Mesenchymal stem cell (in vitro differentiated cells and primary cell): ENCODE results near the gene FNTB.

ENCODE experiments used
- DNase-seq: peaks from one replicate; pipeline ENCODE4 v3.0.0-alpha.2; 2013
- H2AFZ ChIP-seq: one replicate; pipeline ENCODE4 v1.6.1; 2013; ENCODE audit warnings: low read depth, mild to moderate bottlenecking, control low read depth, inconsistent platforms, low read length, moderate library complexity
- H2AK5ac ChIP-seq: 2 replicates; pipeline ENCODE4 v1.6.1; 2013; ENCODE audit warnings: low read length, moderate library complexity, mild to moderate bottlenecking, inconsistent platforms; ENCODE audit not compliant: severe bottlenecking
- H2BK120ac ChIP-seq: one replicate; pipeline ENCODE4 v1.6.1; 2013; ENCODE audit warnings: low read depth, mild to moderate bottlenecking, inconsistent platforms, low read length, moderate library complexity
- H2BK12ac ChIP-seq, 2 experiments: one replicate each; pipeline ENCODE4 v1.6.1; 2013; ENCODE audit warnings: inconsistent platforms in 2 of 2, low read length in 2 of 2, mild to moderate bottlenecking in 2 of 2, moderate library complexity in 2 of 2, control low read depth in 1 of 2
- H2BK15ac ChIP-seq: one replicate; pipeline ENCODE4 v1.6.1; 2013; ENCODE audit warnings: mild to moderate bottlenecking, low read depth, inconsistent platforms; ENCODE audit not compliant: poor library complexity, severe bottlenecking
- H2BK5ac ChIP-seq: 2 replicates; pipeline ENCODE4 v1.6.1; 2013; ENCODE audit warnings: low read depth, mild to moderate bottlenecking, low read length, control low read depth, inconsistent platforms; ENCODE audit not compliant: poor library complexity, severe bottlenecking
- H3K14ac ChIP-seq, 2 experiments: one replicate each; pipeline ENCODE4 v1.6.1; 2013; ENCODE audit warnings: inconsistent platforms in 2 of 2, low read length in 2 of 2, control low read depth in 1 of 2, mild to moderate bottlenecking in 1 of 2, moderate library complexity in 1 of 2
- H3K18ac ChIP-seq, 2 experiments: one replicate each; pipeline ENCODE4 v1.6.1; 2013; ENCODE audit warnings: inconsistent platforms in 2 of 2, low read length in 2 of 2, control low read depth in 1 of 2, low read depth in 1 of 2, mild to moderate bottlenecking in 1 of 2
- H3K23ac ChIP-seq, 2 experiments: one replicate each; pipeline ENCODE4 v1.6.1; 2013; ENCODE audit warnings: inconsistent platforms in 2 of 2, low read length in 2 of 2, mild to moderate bottlenecking in 2 of 2, moderate library complexity in 2 of 2, control low read depth in 1 of 2
- H3K27ac ChIP-seq: 2 replicates; pipeline ENCODE4 v1.5.1; 2013; ENCODE audit warnings: mild to moderate bottlenecking, moderate library complexity, low read length, control low read depth, inconsistent platforms; ENCODE audit not compliant: poor library complexity, severe bottlenecking
- H3K27me3 ChIP-seq, 2 experiments: 2 replicates each; pipeline versions ENCODE4 v1.6.1 to v1.7.0; 2013; ENCODE audit warnings: low read length in 2 of 2, mild to moderate bottlenecking in 2 of 2, moderate library complexity in 2 of 2, control low read depth in 1 of 2, inconsistent platforms in 1 of 2; ENCODE audit not compliant: control insufficient read depth in 1 of 2, insufficient read depth in 1 of 2
- H3K36me3 ChIP-seq, 2 experiments: 2 replicates each; pipeline versions ENCODE4 v1.6.1 to v1.7.0; 2013; ENCODE audit warnings: low read length in 2 of 2, control low read depth in 1 of 2, inconsistent platforms in 1 of 2, low read depth in 1 of 2, mild to moderate bottlenecking in 1 of 2; ENCODE audit not compliant: insufficient read depth in 2 of 2, control insufficient read depth in 1 of 2
- H3K4ac ChIP-seq, 2 experiments: one replicate each; pipeline ENCODE4 v1.6.1; 2013; ENCODE audit warnings: inconsistent platforms in 2 of 2, low read length in 2 of 2, mild to moderate bottlenecking in 2 of 2, moderate library complexity in 2 of 2, control low read depth in 1 of 2, low read depth in 1 of 2
- H3K4me1 ChIP-seq: 2 replicates; pipeline ENCODE4 v1.6.1; 2013; ENCODE audit warnings: low read depth, low read length, control low read depth; ENCODE audit not compliant: control insufficient read depth, insufficient read depth
- H3K4me2 ChIP-seq: 2 replicates; pipeline ENCODE4 v1.6.1; 2013; ENCODE audit warnings: low read length, mild to moderate bottlenecking, inconsistent platforms; ENCODE audit not compliant: poor library complexity, severe bottlenecking
- H3K4me3 ChIP-seq, 2 experiments: 2 replicates each; pipeline versions ENCODE4 v1.5.1 to v1.7.0; 2013; ENCODE audit warnings: low read length in 2 of 2, mild to moderate bottlenecking in 2 of 2, control low read depth in 1 of 2, low read depth in 1 of 2; ENCODE audit not compliant: insufficient read depth in 1 of 2
- H3K79me1 ChIP-seq: replicated peaks from 2 replicates; pipeline ENCODE4 v1.6.1; 2013; ENCODE audit warnings: mild to moderate bottlenecking, control low read depth, low read length, inconsistent platforms; ENCODE audit not compliant: poor library complexity, severe bottlenecking
- H3K9ac ChIP-seq: 2 replicates; pipeline ENCODE4 v1.7.0; 2013; ENCODE audit warnings: mild to moderate bottlenecking, low read length, moderate library complexity
- H3K9me3 ChIP-seq: 2 replicates; pipeline ENCODE4 v1.7.0; 2013; ENCODE audit warnings: mild to moderate bottlenecking, low read length; ENCODE audit not compliant: control insufficient read depth
- H4K8ac ChIP-seq: one replicate; pipeline ENCODE4 v1.6.1; 2013; ENCODE audit warnings: inconsistent platforms, mild to moderate bottlenecking, low read length, moderate library complexity
- H4K91ac ChIP-seq: one replicate; pipeline ENCODE4 v1.6.1; 2013; ENCODE audit warnings: mild to moderate bottlenecking, low read length, inconsistent platforms
- WGBS: methylation state at CpG from one replicate; pipeline ENCODE4 v1.1.7; 2013; ENCODE audit warnings: mixed read lengths; 5-methylcytosine and 5-hydroxymethylcytosine counted together

Gene FNTB

GRCh38 chr14:65042296-65042695 lies 55.6 kb downstream of the FNTB start:
- no peaks in the 10 kb centered on the region for H3K27me3 ChIP-seq
- no peaks in the 10 kb centered on the region for H3K9me3 ChIP-seq
- H3K79me1 ChIP-seq: peaks cover 3% of the 10 kb centered on the region
- H3K27ac ChIP-seq: no peak overlapping the region
- H3K4ac ChIP-seq: no peak overlapping the region
- no peak overlapping the region for H2BK5ac ChIP-seq
- no peak overlapping the region for H3K23ac ChIP-seq
- no peak overlapping the region for H3K18ac ChIP-seq
- H3K4me2 ChIP-seq: no peak overlapping the region
- no peak overlapping the region for H3K9ac ChIP-seq
- H2AK5ac ChIP-seq: no peak overlapping the region
- no peak overlapping the region for H2BK120ac ChIP-seq
- H4K91ac ChIP-seq: no peak overlapping the region
- H2BK15ac ChIP-seq: no peak overlapping the region
- no peak overlapping the region for H3K14ac ChIP-seq
- H3K4me3 ChIP-seq: no peak overlapping the region
- H2BK12ac ChIP-seq: no peak overlapping the region
- H3K4me1 ChIP-seq: no peaks in the 10 kb centered on the region
- WGBS: 98% methylated on average over 3 of the region's 3 CpGs
- no peak for DNase-seq
- no peak overlapping the region for H2AFZ ChIP-seq
- H4K8ac ChIP-seq: no peak overlapping the region
- peaks cover 40 to 51% of the 10 kb centered on the region in 2 experiments for H3K36me3 ChIP-seq

- no peak overlapping the region for H3K4me3 ChIP-seq
- no peak overlapping the region for H3K9ac ChIP-seq
- no peaks in the 10 kb centered on the region for H3K4me1 ChIP-seq
- H2BK120ac ChIP-seq: no peak overlapping the region
- H3K18ac ChIP-seq: no peak overlapping the region
- no peaks in the 10 kb centered on the region for H3K27me3 ChIP-seq
- H3K4me2 ChIP-seq: no peak overlapping the region
- H3K36me3 ChIP-seq: peaks cover 37 to 53% of the 10 kb centered on the region in 2 experiments
- peaks cover 3% of the 10 kb centered on the region for H3K79me1 ChIP-seq
- H3K9me3 ChIP-seq: no peaks in the 10 kb centered on the region
- no peak overlapping the region for H4K91ac ChIP-seq
- no peak overlapping the region for H3K23ac ChIP-seq
- no peak overlapping the region for H2BK15ac ChIP-seq
- 89% methylated on average over 6 of the region's 8 CpGs for WGBS
- no peak overlapping the region for H2BK12ac ChIP-seq
- H2AK5ac ChIP-seq: no peak overlapping the region
- H2AFZ ChIP-seq: no peak overlapping the region
- no peak overlapping the region for H4K8ac ChIP-seq
- no peak overlapping the region for H3K14ac ChIP-seq
- no peak overlapping the region for H3K27ac ChIP-seq
- no peak for DNase-seq
- no peak overlapping the region for H3K4ac ChIP-seq
- H2BK5ac ChIP-seq: no peak overlapping the region
Observed at GRCh38 chr14:65042731-65043372, 56.2 kb downstream of the FNTB start.

GRCh38 chr14:65043893-65044595 lies 57.3 kb downstream of the FNTB start:
- H3K23ac ChIP-seq: no peak overlapping the region
- H3K4me3 ChIP-seq: no peak overlapping the region
- H3K4me1 ChIP-seq: no peaks in the 10 kb centered on the region
- no peak overlapping the region for H3K4me2 ChIP-seq
- peaks cover 37 to 53% of the 10 kb centered on the region in 2 experiments for H3K36me3 ChIP-seq
- H2AFZ ChIP-seq: no peak overlapping the region
- no peak for DNase-seq
- H3K18ac ChIP-seq: no peak overlapping the region
- H4K91ac ChIP-seq: no peak overlapping the region
- H3K79me1 ChIP-seq: peaks cover 6% of the 10 kb centered on the region
- no peak overlapping the region for H3K27ac ChIP-seq
- no peak overlapping the region for H2BK120ac ChIP-seq
- H2BK15ac ChIP-seq: no peak overlapping the region
- no peak overlapping the region for H3K9ac ChIP-seq
- H2AK5ac ChIP-seq: no peak overlapping the region
- no peaks in the 10 kb centered on the region for H3K27me3 ChIP-seq
- H3K14ac ChIP-seq: no peak overlapping the region
- no peak overlapping the region for H2BK12ac ChIP-seq
- H4K8ac ChIP-seq: no peak overlapping the region
- H2BK5ac ChIP-seq: no peak overlapping the region
- H3K4ac ChIP-seq: no peak overlapping the region
- H3K9me3 ChIP-seq: no peaks in the 10 kb centered on the region
- 94% methylated on average over 11 of the region's 12 CpGs for WGBS

- H3K4ac ChIP-seq: no peak overlapping the region
- H3K23ac ChIP-seq: no peak overlapping the region
- no peak overlapping the region for H2BK15ac ChIP-seq
- H2BK120ac ChIP-seq: no peak overlapping the region
- H3K36me3 ChIP-seq: peaks cover 37 to 53% of the 10 kb centered on the region in 2 experiments
- H2AK5ac ChIP-seq: no peak overlapping the region
- H3K4me2 ChIP-seq: no peak overlapping the region
- H3K14ac ChIP-seq: no peak overlapping the region
- H4K91ac ChIP-seq: no peak overlapping the region
- no peak overlapping the region for H2BK12ac ChIP-seq
- H3K79me1 ChIP-seq: peaks cover 6% of the 10 kb centered on the region
- no peak for DNase-seq
- H3K27me3 ChIP-seq: no peaks in the 10 kb centered on the region
- no peak overlapping the region for H3K18ac ChIP-seq
- H2AFZ ChIP-seq: no peak overlapping the region
- H3K9ac ChIP-seq: no peak overlapping the region
- H3K4me3 ChIP-seq: no peak overlapping the region
- H3K27ac ChIP-seq: no peak overlapping the region
- H2BK5ac ChIP-seq: no peak overlapping the region
- no peak overlapping the region for H4K8ac ChIP-seq
- H3K9me3 ChIP-seq: no peaks in the 10 kb centered on the region
- no peaks in the 10 kb centered on the region for H3K4me1 ChIP-seq
- WGBS: 98% methylated on average over 9 of the region's 9 CpGs
Observed at GRCh38 chr14:65044596-65044959, 57.9 kb downstream of the FNTB start.
